Upper lobe of left lung (tissue), 6 donors: ENCODE measurements around the gene PECR. TPM values are rescaled to one million over a fixed set of nuclear protein-coding genes. Genes with fewer than 3 reads are reported as not detected.

Experiments
- ATAC-seq, 2 donors: fragments of 200-7000 bp; cut with Tn5 transposase; one replicate each; pipeline ENCODE4 v1.9.1; 2022; ENCODE audit warnings: mild to moderate bottlenecking in 2 of 2, moderate library complexity in 2 of 2; ENCODE audit not compliant: low FRiP score in 2 of 2
- DNase-seq, 2 donors: peaks; one replicate each; pipeline ENCODE4 v3.0.0-alpha.2; 2019 to 2020
- H3K27ac ChIP-seq, 4 donors: fragments of 200-600 bp; sonication (generic); one replicate each; pipeline ENCODE4 v1.5.1; 2016 to 2019
- H3K27me3 ChIP-seq, 4 donors: fragments of 200-600 bp; sonication (generic); one replicate each; pipeline ENCODE4 v1.5.1; 2017 to 2019
- H3K36me3 ChIP-seq, 4 donors: fragments of 200-600 bp; sonication (generic); one replicate each; pipeline ENCODE4 v1.5.1; 2016 to 2019
- H3K4me1 ChIP-seq, 4 donors: fragments of 200-600 bp; sonication (generic); one replicate each; pipeline ENCODE4 v1.5.1; 2018 to 2019
- H3K4me3 ChIP-seq, 4 donors: fragments of 200-600 bp; sonication (generic); one replicate each; pipeline ENCODE4 v1.5.1; 2017 to 2019; ENCODE audit warnings: mild to moderate bottlenecking in 2 of 4, moderate library complexity in 1 of 4
- H3K9me3 ChIP-seq, 4 donors: fragments of 200-600 bp; sonication (generic); one replicate each; pipeline ENCODE4 v1.5.1; 2018 to 2019
- CTCF ChIP-seq, 6 experiments: fragments of 450-650 bp in 4 of 6; fragments of 200-600 bp in 2 of 6; sonication (generic) in 2 of 6; IDR thresholded peaks; one replicate each; pipeline ENCODE4 v1.5.1; 2016 to 2019; ENCODE audit warnings: antibody characterized with exemption in 6 of 6
- EP300 ChIP-seq, 4 donors: sonication (generic); formaldehyde crosslinking; IDR thresholded peaks; one replicate each; pipeline ENCODE4 v1.5.1; 2017; ENCODE audit warnings: antibody characterized with exemption in 4 of 4, control low read depth in 2 of 4
- POLR2A ChIP-seq, 4 donors: fragments of 450-650 bp; IDR thresholded peaks; one replicate each; pipeline ENCODE4 v1.5.1; 2016 to 2017; ENCODE audit warnings: antibody characterized with exemption in 4 of 4, mild to moderate bottlenecking in 2 of 4
- POLR2AphosphoS5 ChIP-seq, 2 donors: sonication (generic); formaldehyde crosslinking; IDR thresholded peaks; one replicate each; pipeline ENCODE4 v1.5.1; 2017; ENCODE audit warnings: antibody characterized with exemption in 2 of 2
- WGBS, 2 donors: methylation state at CpG; one replicate each; pipeline ENCODE4 v1.1.5; 2017 to 2018; 5-methylcytosine and 5-hydroxymethylcytosine counted together
- total RNA-seq, 6 donors: library from RNA; depleted of rRNA in 4 of 6; stranded (reverse); fragments of >200 nt in 4 of 6; gene quantifications; one replicate each; pipeline versions ENCODE4 v1.1.0 to v1.2.1, GENCODE V29; 2016 to 2021
- donor health status: DM: no; HTN: no; CAD: no; lungs with moderate emphysema.
- donor health status: DM: no; HTN: yes; CAD: no; lungs with severe emphysema.

PECR gene
- total RNA-seq, 6 donors from 2014 or later, result 11.9 to 39.8 (median 20.3) TPM

- H3K27me3 ChIP-seq, result no peaks in the 10 kb centered on the region
- peaks cover 0 to 4% (median 0%) of the 10 kb centered on the region in 4 donors for H3K4me1 ChIP-seq
- DNase-seq (no peak), ATAC-seq (no peak)
- H3K27ac ChIP-seq, result no peak overlapping the region
- 79 to 95% methylated on average over 1 of the region's 1 CpG for WGBS, 2 donors
- no peaks in the 10 kb centered on the region for H3K9me3 ChIP-seq
- peaks cover 0 to 16% (median 6%) of the 10 kb centered on the region in 4 donors for H3K36me3 ChIP-seq
- H3K4me3 ChIP-seq, result no peak overlapping the region
- TF ChIP-seq CTCF (IDR thresholded peaks at IDR 0.05), result no peak
- no peak for TF ChIP-seq POLR2AphosphoS5 (IDR thresholded peaks at IDR 0.05)
- no peak for TF ChIP-seq EP300 (IDR thresholded peaks at IDR 0.05)
- no peak for TF ChIP-seq POLR2A (IDR thresholded peaks at IDR 0.05)
These were observed 49.5 kb downstream of the PECR start for GRCh38 chr2:216031960-216032689.

- Histone ChIP-seq H3K27me3 (no peaks in the 10 kb centered on the region), H3K9me3 (no peaks in the 10 kb centered on the region), H3K4me1 (peaks cover 0 to 4% (median 0%) of the 10 kb centered on the region in 4 donors), H3K36me3 (peaks cover 0 to 10% (median 0%) of the 10 kb centered on the region in 4 donors), H3K27ac (no peak overlapping the region), H3K4me3 (no peak overlapping the region)
- WGBS, 2 donors, result 98 to 99% methylated on average over 3 of the region's 3 CpGs
- DNase-seq (no peak), ATAC-seq (no peak)
- no peak for TF ChIP-seq POLR2AphosphoS5 (IDR thresholded peaks at IDR 0.05)
- no peak for TF ChIP-seq POLR2A (IDR thresholded peaks at IDR 0.05)
- TF ChIP-seq EP300 (IDR thresholded peaks at IDR 0.05), result no peak
- no peak for TF ChIP-seq CTCF (IDR thresholded peaks at IDR 0.05)
These were observed 51.4 kb downstream of the PECR start for GRCh38 chr2:216030216-216030615.

DNA sequence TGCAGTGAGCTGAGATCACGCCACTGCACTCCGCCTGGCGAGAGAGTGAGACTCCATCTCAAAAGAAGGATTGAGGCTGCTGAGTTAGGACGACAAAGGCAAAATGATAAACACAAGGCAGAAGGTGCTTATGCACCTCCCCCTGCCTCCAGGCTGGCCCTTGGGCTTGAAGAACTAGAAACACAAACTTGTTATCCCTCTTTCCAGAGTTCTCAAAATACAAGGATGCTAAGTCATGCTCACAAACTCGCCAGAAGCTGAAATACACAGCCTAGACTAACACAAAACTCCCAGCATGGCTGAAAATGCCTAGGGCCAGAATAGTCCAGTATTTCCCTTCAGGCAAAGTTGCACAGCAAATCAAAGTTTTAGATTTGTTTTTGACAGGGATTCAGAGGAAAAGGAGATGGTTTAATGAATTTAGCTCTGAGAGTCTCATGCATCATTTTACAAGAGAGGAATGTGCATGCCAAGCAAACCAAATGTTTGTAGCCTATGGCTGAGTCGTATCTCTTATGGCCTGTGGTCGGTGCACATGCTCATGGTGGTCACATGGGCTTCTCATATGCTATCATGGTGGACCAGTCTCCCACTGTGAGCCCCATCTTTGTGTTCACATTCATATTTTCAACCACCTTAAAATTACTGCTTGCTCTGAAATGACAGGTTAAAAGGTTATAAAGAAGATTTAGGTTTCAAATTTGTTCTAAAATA, 52.0 kb downstream of the PECR start:
- TF ChIP-seq POLR2A (IDR thresholded peaks at IDR 0.05), result no peak
- TF ChIP-seq CTCF (IDR thresholded peaks at IDR 0.05), result no peak
- TF ChIP-seq POLR2AphosphoS5 (IDR thresholded peaks at IDR 0.05), result no peak
- TF ChIP-seq EP300 (IDR thresholded peaks at IDR 0.05), result no peak
- 87 to 91% methylated on average over 7 of the region's 7 CpGs for WGBS, 2 donors
- no peaks in the 10 kb centered on the region for H3K9me3 ChIP-seq
- H3K36me3 ChIP-seq, result peaks cover 0 to 10% (median 0%) of the 10 kb centered on the region in 4 donors
- no peak overlapping the region for H3K27ac ChIP-seq
- peaks cover 0 to 4% (median 0%) of the 10 kb centered on the region in 4 donors for H3K4me1 ChIP-seq
- H3K27me3 ChIP-seq, result no peaks in the 10 kb centered on the region
- H3K4me3 ChIP-seq, result no peak overlapping the region
- DNase-seq (no peak), ATAC-seq (no peak)

GRCh38 chr2:216024779-216025336, 56.8 kb downstream of the PECR start:
- ATAC-seq (no peak), DNase-seq (no peak)
- no peaks in the 10 kb centered on the region for H3K4me1 ChIP-seq
- H3K9me3 ChIP-seq, result no peaks in the 10 kb centered on the region
- WGBS, 2 donors, result 68 to 98% methylated on average over 7 of the region's 7 CpGs
- TF ChIP-seq EP300 (IDR thresholded peaks at IDR 0.05), result no peak
- TF ChIP-seq POLR2A (IDR thresholded peaks at IDR 0.05), result no peak
- no peak for TF ChIP-seq POLR2AphosphoS5 (IDR thresholded peaks at IDR 0.05)
- TF ChIP-seq CTCF (IDR thresholded peaks at IDR 0.05), result no peak
- peaks cover 0 to 9% (median 0%) of the 10 kb centered on the region in 4 donors for H3K36me3 ChIP-seq
- H3K27ac ChIP-seq, result no peak overlapping the region
- H3K27me3 ChIP-seq, result no peaks in the 10 kb centered on the region
- H3K4me3 ChIP-seq, result no peak overlapping the region
